Measurements from ENCODE around the gene IGSF21.

IGSF21 gene

GRCh38 chr1:18192974-18193373 lies 85.4 kb downstream of the IGSF21 start:
- Histone ChIP-seq H3K4me3 (no peak overlapping the region), H3K27ac (no peak overlapping the region)
- no peak for TF ChIP-seq CTCF (IDR thresholded peaks at IDR 0.05)
- DNase-seq (ENCODE audit: low spot score) = no peak

- no peak overlapping the region for H3K27ac ChIP-seq
- TF ChIP-seq CTCF (IDR thresholded peaks at IDR 0.05) = no peak
- no peak overlapping the region for H3K4me3 ChIP-seq
- no peak for DNase-seq (ENCODE audit: low spot score)
Measured at GRCh38 chr1:18197299-18197698, 89.7 kb downstream of the IGSF21 start.

GRCh38 chr1:18198260-18198659 lies 90.7 kb downstream of the IGSF21 start:
- H3K27ac ChIP-seq = no peak overlapping the region
- TF ChIP-seq CTCF (IDR thresholded peaks at IDR 0.05) = no peak
- DNase-seq (ENCODE audit: low spot score) = no peak
- no peak overlapping the region for H3K4me3 ChIP-seq

- no peak overlapping the region for H3K27ac ChIP-seq
- TF ChIP-seq CTCF (IDR thresholded peaks at IDR 0.05) = no peak
- H3K4me3 ChIP-seq = no peak overlapping the region
- DNase-seq (ENCODE audit: low spot score) = no peak
Measured at GRCh38 chr1:18199462-18199861, 91.9 kb downstream of the IGSF21 start.

GRCh38 chr1:18200136-18200717 lies 92.6 kb downstream of the IGSF21 start:
- no peak for DNase-seq (ENCODE audit: low spot score)
- TF ChIP-seq CTCF (IDR thresholded peaks at IDR 0.05) = no peak
- H3K27ac ChIP-seq = no peak overlapping the region

GRCh38 chr1:18200918-18201317 lies 93.3 kb downstream of the IGSF21 start:
- Histone ChIP-seq H3K27ac (no peak overlapping the region), H3K4me3 (no peak overlapping the region)
- TF ChIP-seq CTCF (IDR thresholded peaks at IDR 0.05) = no peak
- no peak for DNase-seq (ENCODE audit: low spot score)

More at GRCh38 chr1:18200136-18200717, 92.6 kb downstream of the IGSF21 start:
- H3K4me3 ChIP-seq = no peak overlapping the region

GRCh38 chr1:18201997-18202719 lies 94.6 kb downstream of the IGSF21 start:
- DNase-seq (ENCODE audit: low spot score) = no peak
- no peak overlapping the region for H3K4me3 ChIP-seq
- H3K27ac ChIP-seq = no peak overlapping the region
- no peak for TF ChIP-seq CTCF (IDR thresholded peaks at IDR 0.05)
